A549 (cell line): ENCODE measurements around the gene ZIC2.

Experiments
- CBX8 ChIP-seq: fragments of 200-600 bp; sonication (generic); IDR thresholded peaks from 2 replicates; pipeline ENCODE4 v1.6.1; 2016
- CHD4 ChIP-seq: fragments of 200-600 bp; sonication (generic); IDR thresholded peaks from 2 replicates; pipeline ENCODE4 v1.6.1; 2016; ENCODE audit warnings: antibody characterized with exemption, mild to moderate bottlenecking, borderline replicate concordance
- CTCF ChIP-seq: fragments of >200 bp; sonication (Bioruptor Twin); formaldehyde crosslinking; IDR thresholded peaks from 3 replicates; pipeline ENCODE4 v1.5.1; 2016
- PHF8 ChIP-seq: fragments of 200-600 bp; sonication (generic); IDR thresholded peaks from 2 replicates; pipeline ENCODE4 v1.6.1; 2016; ENCODE audit warnings: low read depth, mild to moderate bottlenecking, antibody characterized with exemption, moderate library complexity, borderline replicate concordance
- POLR2A ChIP-seq: IDR thresholded peaks from 2 replicates; pipeline ENCODE4 v1.6.1; 2012; ENCODE audit warnings: mild to moderate bottlenecking, low read length
- REST ChIP-seq: fragments of 200-600 bp; sonication (generic); IDR thresholded peaks from 2 replicates; pipeline ENCODE4 v1.6.1; 2016; ENCODE audit warnings: antibody characterized with exemption, mild to moderate bottlenecking, moderate library complexity
- SMC3 ChIP-seq: fragments of >200 bp; sonication (Bioruptor Twin); formaldehyde crosslinking; IDR thresholded peaks from 3 replicates; pipeline ENCODE4 v1.6.1; 2018; ENCODE audit warnings: inconsistent platforms
- USF2 ChIP-seq: fragments of 450-650 bp; IDR thresholded peaks from 2 replicates; pipeline ENCODE4 v1.6.1; 2014; ENCODE audit warnings: antibody characterized with exemption
- ZC3H11A ChIP-seq: fragments of 450-650 bp; IDR thresholded peaks from 2 replicates; pipeline ENCODE4 v1.6.1; 2014; ENCODE audit warnings: antibody characterized with exemption, mild to moderate bottlenecking

- TF ChIP-seq CTCF (no peak), POLR2A (no peak), CBX8 (no peak), SMC3 (no peak), USF2 (no peak), CHD4 (no peak), REST (no peak), ZC3H11A (no peak), PHF8 (no peak)
Measured at GRCh38 chr13:99966064-99966805, 15.3 kb upstream of the ZIC2 start.
